IMR-90 (cell line): ENCODE data around the gene HELZ. TPM values are rescaled to one million over a fixed set of nuclear protein-coding genes. Genes with fewer than 3 reads are reported as not detected.

Experiments used
- ATAC-seq: fragments of 200-7000 bp; cut with Tn5 transposase; 2 replicates; pipeline ENCODE4 v1.9.1; 2020; ENCODE audit warnings: low read depth, mild to moderate bottlenecking, moderate library complexity
- BruUV-seq: library from RNA; stranded (reverse); fragments of 400-500 nt; replicated peaks from 2 replicates; lab custom pipeline; 2021; lab: Mats Ljungman, UMichigan
- CTCF ChIA-PET: fragments of 300-600 bp; formaldehyde crosslinking; extraction: SDS; loops from one replicate; lab custom pipeline; 2021; ENCODE audit warnings: antibody characterized with exemption; lab: Yijun Ruan, JAX
- POLR2A ChIA-PET: fragments of 300-600 bp; sonication (Branson Sonifier 250); formaldehyde crosslinking; loops from one replicate; lab custom pipeline; 2022; ENCODE audit warnings: antibody characterized with exemption; ENCODE audit not compliant: unreplicated experiment; lab: Charles Lee
- DNase-seq: peaks from one replicate; pipeline ENCODE4 v3.0.0; 2013
- H2AFZ ChIP-seq: replicated peaks from 2 replicates; pipeline ENCODE3; 2013; ENCODE audit warnings: low read length, mild to moderate bottlenecking; ENCODE audit not compliant: poor library complexity
- H2AK5ac ChIP-seq: 2 replicates; pipeline ENCODE4 v1.6.1; 2013; ENCODE audit warnings: low read depth, low read length, inconsistent platforms
- H2AK9ac ChIP-seq: replicated peaks from 2 replicates; pipeline ENCODE3; 2013; ENCODE audit warnings: mild to moderate bottlenecking, low read depth, low read length, moderate library complexity; ENCODE audit not compliant: poor library complexity
- H2BK120ac ChIP-seq: 2 replicates; pipeline ENCODE4 v1.6.1; 2013; ENCODE audit warnings: low read depth, low read length, inconsistent platforms
- H2BK15ac ChIP-seq: 3 replicates; pipeline ENCODE4 v1.6.1; 2013; ENCODE audit warnings: low read depth, low read length, inconsistent platforms
- H2BK20ac ChIP-seq: 2 replicates; pipeline ENCODE4 v1.6.1; 2013; ENCODE audit warnings: low read depth, mild to moderate bottlenecking, inconsistent platforms, low read length, moderate library complexity
- H2BK5ac ChIP-seq: 2 replicates; pipeline ENCODE4 v1.6.1; 2013; ENCODE audit warnings: mild to moderate bottlenecking, low read depth, low read length, inconsistent platforms; ENCODE audit not compliant: poor library complexity, severe bottlenecking
- H3K14ac ChIP-seq: replicated peaks from 2 replicates; pipeline ENCODE4 v1.6.1; 2013; ENCODE audit warnings: low read depth, low read length, inconsistent platforms
- H3K18ac ChIP-seq: 2 replicates; pipeline ENCODE4 v1.6.1; 2013; ENCODE audit warnings: low read depth, low read length, control low read depth
- H3K23ac ChIP-seq: 2 replicates; pipeline ENCODE4 v1.6.1; 2013; ENCODE audit warnings: low read depth, low read length, inconsistent platforms
- H3K27ac ChIP-seq: 2 replicates; pipeline ENCODE4 v1.5.1; 2013; ENCODE audit warnings: mild to moderate bottlenecking, control low read depth, low read length; ENCODE audit not compliant: insufficient read depth
- H3K27me3 ChIP-seq: 2 replicates; pipeline ENCODE4 v1.6.1; 2013; ENCODE audit warnings: low read length; ENCODE audit not compliant: control insufficient read depth, insufficient read depth
- H3K36me3 ChIP-seq: 2 replicates; pipeline ENCODE4 v1.6.1; 2013; ENCODE audit warnings: low read length, mixed read lengths; ENCODE audit not compliant: control insufficient read depth, insufficient read depth
- H3K4ac ChIP-seq: 2 replicates; pipeline ENCODE4 v1.6.1; 2013; ENCODE audit warnings: low read depth, low read length, inconsistent platforms
- H3K4me1 ChIP-seq: 2 replicates; pipeline ENCODE4 v1.6.1; 2013; ENCODE audit warnings: low read length, mixed read lengths; ENCODE audit not compliant: control insufficient read depth, insufficient read depth
- H3K4me2 ChIP-seq: 2 replicates; pipeline ENCODE4 v1.6.1; 2013; ENCODE audit warnings: low read depth, mild to moderate bottlenecking, control low read depth, low read length, moderate library complexity
- H3K4me3 ChIP-seq: 2 replicates; pipeline ENCODE4 v1.5.1; 2013; ENCODE audit warnings: low read depth, mild to moderate bottlenecking, control low read depth, low read length, moderate library complexity; ENCODE audit not compliant: insufficient read depth
- H3K56ac ChIP-seq: 2 replicates; pipeline ENCODE4 v1.6.1; 2013; ENCODE audit warnings: low read length, inconsistent platforms; ENCODE audit not compliant: insufficient read depth; ENCODE audit errors: extremely low read depth
- H3K79me1 ChIP-seq, 2 experiments: 2 replicates each; pipeline ENCODE4 v1.6.1; 2013; ENCODE audit warnings: low read length in 2 of 2, inconsistent platforms in 1 of 2, low read depth in 1 of 2
- H3K9ac ChIP-seq: 2 replicates; pipeline ENCODE4 v1.6.1; 2013; ENCODE audit warnings: low read depth, low read length, control low read depth
- H3K9me1 ChIP-seq: 2 replicates; pipeline ENCODE4 v1.6.1; 2013; ENCODE audit warnings: low read length, inconsistent platforms; ENCODE audit not compliant: insufficient read depth
- H3K9me3 ChIP-seq: 2 replicates; pipeline ENCODE4 v1.6.1; 2013; ENCODE audit warnings: low read length; ENCODE audit not compliant: control insufficient read depth, insufficient read depth
- H4K20me1 ChIP-seq: 2 replicates; pipeline ENCODE4 v1.6.1; 2013; ENCODE audit warnings: low read length, inconsistent platforms; ENCODE audit not compliant: insufficient read depth
- H4K5ac ChIP-seq: 2 replicates; pipeline ENCODE4 v1.6.1; 2013; ENCODE audit warnings: mild to moderate bottlenecking, low read depth, low read length, control low read depth
- H4K8ac ChIP-seq, 2 experiments: 2 replicates each; pipeline ENCODE4 v1.6.1; 2013; ENCODE audit warnings: low read depth in 2 of 2, low read length in 2 of 2, control low read depth in 1 of 2, inconsistent platforms in 1 of 2
- H4K91ac ChIP-seq: 2 replicates; pipeline ENCODE4 v1.6.1; 2013; ENCODE audit warnings: low read depth, low read length, inconsistent platforms; ENCODE audit not compliant: insufficient read depth
- BHLHE40 ChIP-seq: fragments of 150-350 bp; IDR thresholded peaks from 2 replicates; pipeline ENCODE4 v1.6.1; 2016; ENCODE audit warnings: mild to moderate bottlenecking, low read depth, low read length
- CEBPB ChIP-seq: IDR thresholded peaks from 2 replicates; pipeline ENCODE4 v1.6.1; 2012; ENCODE audit warnings: low read depth, low read length, improper control_type of control experiment
- FOS ChIP-seq: fragments of 150-350 bp; IDR thresholded peaks from 2 replicates; pipeline ENCODE4 v1.6.1; 2016; ENCODE audit warnings: low read depth, low read length
- MAFK ChIP-seq: IDR thresholded peaks from 2 replicates; pipeline ENCODE4 v1.6.1; 2012; ENCODE audit warnings: low read depth, low read length, improper control_type of control experiment
- MXI1 ChIP-seq: IDR thresholded peaks from 2 replicates; pipeline ENCODE4 v1.6.1; 2012; ENCODE audit warnings: low read depth, mild to moderate bottlenecking, low read length, moderate library complexity, borderline replicate concordance
- NFE2L2 ChIP-seq: fragments of 150-350 bp; IDR thresholded peaks from 2 replicates; pipeline ENCODE4 v1.6.1; 2016; ENCODE audit warnings: low read depth, mild to moderate bottlenecking, low read length
- POLR2A ChIP-seq: IDR thresholded peaks from 2 replicates; pipeline ENCODE4 v1.6.1; 2012; ENCODE audit warnings: mild to moderate bottlenecking, low read depth, low read length
- RAD21 ChIP-seq: IDR thresholded peaks from 2 replicates; pipeline ENCODE4 v1.6.1; 2012; ENCODE audit warnings: low read length, improper control_type of control experiment
- RFX5 ChIP-seq: IDR thresholded peaks from 2 replicates; pipeline ENCODE4 v1.8.0; 2012; ENCODE audit warnings: low read depth, mild to moderate bottlenecking, low read length, moderate library complexity
- SMC3 ChIP-seq: fragments of 150-350 bp; IDR thresholded peaks from 2 replicates; pipeline ENCODE4 v1.6.1; 2016; ENCODE audit warnings: low read depth, mild to moderate bottlenecking, antibody characterized with exemption, low read length, moderate library complexity
- WGBS, 2 experiments: methylation state at CpG; one replicate each; pipeline versions ENCODE4 v1.1.5 to v1.1.7; 2013; ENCODE audit warnings: missing lambda C conversion rate in 2 of 2; ENCODE audit not compliant: insufficient read length in 1 of 2; ENCODE audit errors: extremely low coverage in 2 of 2; 5-methylcytosine and 5-hydroxymethylcytosine counted together
- dilution Hi-C: fragments of 300-500 bp; cut with HindIII; formaldehyde crosslinking; loops from one replicate; pipeline ENCODE4 v1.14.3; 2018; ENCODE audit warnings: low sequenced_read_pairs; ENCODE audit not compliant: unreplicated experiment
- in situ Hi-C: fragments of 300-500 bp; cut with MboI; formaldehyde crosslinking; loops from 3 replicates; pipeline ENCODE4 v1.14.3; 2019; ENCODE audit warnings: low sequenced_read_pairs, inconsistent platforms, mixed read lengths
- intact Hi-C: fragments of 100-400 bp; cut with micrococcal nuclease; formaldehyde crosslinking; loops from 2 replicates; pipeline ENCODE4 v1.10.0; 2022
- polyA plus RNA-seq, 3 experiments: library from polyadenylated mRNA; depleted of rRNA; stranded (reverse); fragments of >200 nt; gene quantifications; 2 replicates each; pipeline ENCODE4 v1.2.3, GENCODE V29; 2012; ENCODE audit warnings: low replicate concordance in 1 of 3
- total RNA-seq: library from RNA; depleted of rRNA; stranded (reverse); fragments of >200 nt; gene quantifications from 2 replicates; pipeline ENCODE4 v1.2.3, GENCODE V29; 2012
- TF ChIP-seq, protein P1 (sequence below): fragments of 150-350 bp; IDR thresholded peaks from 2 replicates; pipeline ENCODE4 v1.6.1; 2017; ENCODE audit warnings: mild to moderate bottlenecking, antibody characterized with exemption, low read length, low read depth

HELZ gene
- total and polyA plus RNA-seq, 2 of the 4 experiments (the other 2 are of a cell fraction) = 8.0 to 60.6 TPM

DNA sequence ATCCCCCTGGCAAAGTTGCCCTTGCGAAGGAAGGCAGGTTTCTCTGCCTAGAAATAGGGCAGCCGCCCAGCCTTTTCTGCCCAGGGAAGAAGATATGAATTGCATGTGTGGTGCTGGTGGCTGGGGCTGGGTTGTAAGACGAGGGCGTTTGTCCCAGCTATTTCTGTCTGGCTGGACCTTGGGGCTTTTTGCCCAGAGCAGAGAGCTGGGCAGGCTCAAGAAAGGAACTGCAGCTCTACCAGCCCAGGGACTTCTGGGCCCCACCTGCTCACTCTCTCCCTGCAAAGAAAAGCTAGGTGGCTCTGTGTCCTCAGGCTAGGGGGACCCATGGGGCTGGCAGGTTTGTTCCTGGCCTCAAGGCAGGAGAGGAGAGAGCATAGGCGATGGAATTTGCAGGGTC lies 200.1 kb downstream of the HELZ start:
- Histone ChIP-seq H4K20me1 (no peaks in the 10 kb centered on the region), H2AK9ac (no peak overlapping the region), H2BK15ac (no peak overlapping the region), H2BK20ac (no peak overlapping the region), H3K27me3 (peaks cover 43% of the 10 kb centered on the region), H3K9ac (no peak overlapping the region), H4K5ac (no peak overlapping the region), H3K27ac (no peak overlapping the region), H3K14ac (no peak overlapping the region), H3K18ac (no peak overlapping the region), H2AK5ac (no peak overlapping the region), H4K91ac (no peak overlapping the region), H2BK120ac (no peak overlapping the region), H3K23ac (no peak overlapping the region), H2BK5ac (no peak overlapping the region), H3K4ac (no peak overlapping the region), H3K4me1 (no peaks in the 10 kb centered on the region), H4K8ac (no peak overlapping the region), H3K79me1 (no peaks in the 10 kb centered on the region), H3K56ac (no peak overlapping the region), H3K4me3 (no peak overlapping the region), H3K36me3 (no peaks in the 10 kb centered on the region), H3K4me2 (no peak overlapping the region), H3K9me1 (no peaks in the 10 kb centered on the region), H2AFZ (peak overlapping the region; percentile 41), H3K9me3 (peaks cover 18% of the 10 kb centered on the region)
- TF ChIP-seq POLR2A (no peak), CEBPB (no peak), RFX5 (no peak), MXI1 (no peak), NFE2L2 (no peak), MAFK (no peak), FOS (no peak), SMC3 (no peak), BHLHE40 (no peak), RAD21 (no peak)
- TF ChIP-seq, protein P1, sequence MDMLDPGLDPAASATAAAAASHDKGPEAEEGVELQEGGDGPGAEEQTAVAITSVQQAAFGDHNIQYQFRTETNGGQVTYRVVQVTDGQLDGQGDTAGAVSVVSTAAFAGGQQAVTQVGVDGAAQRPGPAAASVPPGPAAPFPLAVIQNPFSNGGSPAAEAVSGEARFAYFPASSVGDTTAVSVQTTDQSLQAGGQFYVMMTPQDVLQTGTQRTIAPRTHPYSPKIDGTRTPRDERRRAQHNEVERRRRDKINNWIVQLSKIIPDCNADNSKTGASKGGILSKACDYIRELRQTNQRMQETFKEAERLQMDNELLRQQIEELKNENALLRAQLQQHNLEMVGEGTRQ = no peak
- intact Hi-C loops = no loop called here
- dilution Hi-C loops = no loop called here
- DNase-seq (no peak), ATAC-seq (no peak)
- no TSS peak for BruUV-seq
- ChIA-PET CTCF (no interaction called here), POLR2A (no interaction called here)
- in situ Hi-C loops = no loop called here
- no CpG with 5 or more reads among the region's 5 CpGs for WGBS, 2 experiments
